Loucy (cell line): ENCODE measurements around the gene CC2D1A.

ENCODE experiments used
- CTCF ChIP-seq: fragments of 200-600 bp; sonication (generic); conservative IDR thresholded peaks from 2 replicates; pipeline ENCODE4 v1.5.1; 2014; ENCODE audit warnings: mild to moderate bottlenecking, antibody characterized with exemption, low read length
- EZH2phosphoT487 ChIP-seq: fragments of 200-600 bp; IDR thresholded peaks from 2 replicates; pipeline ENCODE4 v1.6.1; 2018; ENCODE audit warnings: antibody characterized with exemption, mild to moderate bottlenecking, moderate library complexity, borderline replicate concordance

- TF ChIP-seq CTCF (peak; percentile 80), EZH2phosphoT487 (no peak)
Observed at GRCh38 chr19:13861714-13862531, 44.1 kb upstream of the CC2D1A start.
